Measurements from ENCODE around the gene FRMD1. TPM values are rescaled to one million over a fixed set of nuclear protein-coding genes. Genes with fewer than 3 reads are reported as not detected.

The FRMD1 gene
- total RNA-seq, 2 experiments from 2014 or later = not detected

- no peak overlapping the region for H3K27ac Mint-ChIP-seq
- H3K4me3 Mint-ChIP-seq = no peak overlapping the region
- H3K9me3 Mint-ChIP-seq (ENCODE audit: low read depth) = peaks cover 21% of the 10 kb centered on the region
- H3K4me1 Mint-ChIP-seq = no peaks in the 10 kb centered on the region
- POLR2A ChIA-PET = no interaction called here
- H3K36me3 Mint-ChIP-seq (ENCODE audit: low read depth) = peaks cover 4% of the 10 kb centered on the region
- peaks cover 2% of the 10 kb centered on the region for H3K27me3 Mint-ChIP-seq
- CTCF ChIA-PET = no interaction called here
- intact Hi-C loops (cut with DNase I, micrococcal nuclease) = no loop called here
- DNase-seq = no peak
- no peak for ATAC-seq
Measured at GRCh38 chr6:168007592-168008338, 71.2 kb downstream of the FRMD1 start.

- Mint-ChIP-seq H3K4me3 (no peak overlapping the region), H3K27me3 (peaks cover 2% of the 10 kb centered on the region), H3K27ac (no peak overlapping the region), H3K9me3 (ENCODE audit: low read depth) (peaks cover 8% of the 10 kb centered on the region), H3K36me3 (ENCODE audit: low read depth) (peaks cover 4% of the 10 kb centered on the region), H3K4me1 (no peaks in the 10 kb centered on the region)
- no peak for DNase-seq
- ATAC-seq = no peak
- POLR2A ChIA-PET = no interaction called here
- intact Hi-C loops (cut with DNase I, micrococcal nuclease) = no loop called here
- CTCF ChIA-PET = no interaction called here
Measured at GRCh38 chr6:168005796-168006195, 73.2 kb downstream of the FRMD1 start.

GRCh38 chr6:168004945-168005344 is 74.1 kb downstream of the FRMD1 start:
- H3K9me3 Mint-ChIP-seq (ENCODE audit: low read depth) = peaks cover 2% of the 10 kb centered on the region
- intact Hi-C loops (cut with DNase I, micrococcal nuclease) = no loop called here
- ChIA-PET CTCF (no interaction called here), POLR2A (no interaction called here)
- no peaks in the 10 kb centered on the region for H3K36me3 Mint-ChIP-seq (ENCODE audit: low read depth)
- H3K4me1 Mint-ChIP-seq = no peaks in the 10 kb centered on the region
- no peak overlapping the region for H3K27ac Mint-ChIP-seq
- DNase-seq (no peak), ATAC-seq (no peak)
- no peaks in the 10 kb centered on the region for H3K27me3 Mint-ChIP-seq
- H3K4me3 Mint-ChIP-seq = no peak overlapping the region

GRCh38 chr6:168004023-168004422 is 75.0 kb downstream of the FRMD1 start:
- no peak overlapping the region for H3K4me3 Mint-ChIP-seq
- intact Hi-C loops (cut with DNase I, micrococcal nuclease) = no loop called here
- no peak for DNase-seq
- ChIA-PET POLR2A (no interaction called here), CTCF (no interaction called here)
- no peaks in the 10 kb centered on the region for H3K27me3 Mint-ChIP-seq
- H3K9me3 Mint-ChIP-seq (ENCODE audit: low read depth) = peaks cover 2% of the 10 kb centered on the region
- H3K36me3 Mint-ChIP-seq (ENCODE audit: low read depth) = no peaks in the 10 kb centered on the region
- no peak for ATAC-seq
- H3K4me1 Mint-ChIP-seq = no peaks in the 10 kb centered on the region
- no peak overlapping the region for H3K27ac Mint-ChIP-seq

Other genes starting within 250 kb of the FRMD1 start
- not detected for gene KIF25, start 81.5 kb downstream of the FRMD1 start, total RNA-seq
- under 1 TPM; 0.39 to 0.50 TPM for gene DACT2, start 240.6 kb upstream of the FRMD1 start, total RNA-seq